ENCODE data around the gene LNPEP.

LNPEP gene

GRCh38 chr5:96963267-96963666 lies 27.4 kb downstream of the LNPEP start:
- peak; percentile 70 for DNase-seq

GRCh38 chr5:96966801-96967200 lies 30.9 kb downstream of the LNPEP start:
- no peak for DNase-seq

GRCh38 chr5:96967400-96967799 lies 31.5 kb downstream of the LNPEP start:
- no peak for DNase-seq

GRCh38 chr5:96968074-96968473 lies 32.2 kb downstream of the LNPEP start:
- peak; percentile 68 for DNase-seq

GRCh38 chr5:96968614-96969013 lies 32.7 kb downstream of the LNPEP start:
- no peak for DNase-seq

- DNase-seq: no peak
Measured at GRCh38 chr5:96969366-96969765, 33.5 kb downstream of the LNPEP start.

- DNase-seq: no peak
Measured at GRCh38 chr5:96972599-96973334, 36.9 kb downstream of the LNPEP start.

GRCh38 chr5:96973532-96974401 lies 37.9 kb downstream of the LNPEP start:
- DNase-seq: no peak

- peak; percentile 19 for DNase-seq
Measured at GRCh38 chr5:96975656-96976055, 39.8 kb downstream of the LNPEP start.

- no peak for DNase-seq
Measured at GRCh38 chr5:96977228-96977627, 41.3 kb downstream of the LNPEP start.

GRCh38 chr5:96978812-96979449 lies 43.1 kb downstream of the LNPEP start:
- DNase-seq: peak; percentile 71

GRCh38 chr5:96984506-96985192 lies 48.8 kb downstream of the LNPEP start:
- peak; percentile 7 for DNase-seq

GRCh38 chr5:96986450-96986849 lies 50.6 kb downstream of the LNPEP start:
- no peak for DNase-seq

- no peak for DNase-seq
Measured at GRCh38 chr5:96990102-96990501, 54.2 kb downstream of the LNPEP start.

GRCh38 chr5:96991708-96992107 lies 55.8 kb downstream of the LNPEP start:
- DNase-seq: no peak

GRCh38 chr5:96993760-96994159 lies 57.9 kb downstream of the LNPEP start:
- no peak for DNase-seq

- no peak for DNase-seq
Measured at GRCh38 chr5:96994493-96994892, 58.6 kb downstream of the LNPEP start.

GRCh38 chr5:96995419-96995818 lies 59.5 kb downstream of the LNPEP start:
- DNase-seq: no peak

GRCh38 chr5:96997265-96997859 lies 61.5 kb downstream of the LNPEP start:
- DNase-seq: peak; percentile 54

GRCh38 chr5:96999856-97000255 lies 64.0 kb downstream of the LNPEP start:
- no peak for DNase-seq

- DNase-seq: peak; percentile 12
Measured at GRCh38 chr5:97000391-97000790, 64.5 kb downstream of the LNPEP start.

- peak; percentile 15 for DNase-seq
Measured at GRCh38 chr5:97002983-97003382, 67.1 kb downstream of the LNPEP start.
